SKM-1 (cell line): ENCODE measurements around the gene OR2J1.
A peak's percentile ranks its signal among the peaks of the same experiment; 100 is the strongest.
"Not testable (repeated sequence)": the region's sequence is repeated elsewhere in the genome, so short reads cannot be mapped to it uniquely, and the experiment has no call there.

ENCODE experiments used
- DNase-seq: peaks from one replicate; lab custom pipeline; 2025; ENCODE audit not compliant: unreplicated experiment; lab: John Stamatoyannopoulos, UW

The OR2J1 gene

DNA sequence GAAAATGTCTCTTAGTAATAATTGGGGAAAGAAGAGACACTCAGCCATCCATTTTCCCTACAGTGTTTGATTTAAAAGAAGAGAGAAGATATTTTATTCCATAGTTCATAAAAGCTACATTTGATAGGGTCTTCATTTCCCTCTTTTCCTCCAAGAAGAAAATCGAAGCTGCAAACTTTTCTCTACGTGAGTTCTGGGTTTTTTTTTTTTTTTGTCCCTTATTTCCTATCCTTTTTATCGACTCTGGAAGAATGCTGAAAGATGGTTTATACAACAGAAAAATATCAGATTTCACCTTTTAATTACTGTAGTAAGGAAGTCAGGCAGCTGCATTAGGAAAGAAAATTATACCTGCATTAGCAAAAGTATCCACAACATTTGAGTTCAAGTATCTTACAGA is at the start of gene OR2J1:
OR2J1 (plus strand) TSS at position 301 of the 400 bp plus-strand sequence. CDS start 1,453 bp downstream, outside the sequence.
- DNase-seq, result no peak

DNA sequence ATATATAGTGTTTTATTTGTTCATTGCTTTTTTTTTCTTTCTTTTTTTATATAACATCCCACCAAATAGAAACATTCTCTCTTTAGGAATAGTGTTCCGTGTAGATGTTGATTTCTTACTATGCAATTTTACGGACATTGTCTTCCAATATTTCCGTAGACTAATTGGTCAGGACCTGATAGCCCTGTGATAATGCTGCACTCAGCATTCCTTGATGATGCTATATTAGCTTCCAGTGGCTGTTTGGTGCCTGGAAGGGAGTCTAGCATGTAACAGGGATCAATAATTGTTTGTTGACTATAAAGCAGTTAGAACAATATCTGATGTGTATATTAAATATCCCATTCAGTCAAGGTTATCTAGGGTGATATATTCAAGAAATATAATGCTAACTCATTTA is 47.6 kb upstream of the OR2J1 start:
- no peak for DNase-seq

DNA sequence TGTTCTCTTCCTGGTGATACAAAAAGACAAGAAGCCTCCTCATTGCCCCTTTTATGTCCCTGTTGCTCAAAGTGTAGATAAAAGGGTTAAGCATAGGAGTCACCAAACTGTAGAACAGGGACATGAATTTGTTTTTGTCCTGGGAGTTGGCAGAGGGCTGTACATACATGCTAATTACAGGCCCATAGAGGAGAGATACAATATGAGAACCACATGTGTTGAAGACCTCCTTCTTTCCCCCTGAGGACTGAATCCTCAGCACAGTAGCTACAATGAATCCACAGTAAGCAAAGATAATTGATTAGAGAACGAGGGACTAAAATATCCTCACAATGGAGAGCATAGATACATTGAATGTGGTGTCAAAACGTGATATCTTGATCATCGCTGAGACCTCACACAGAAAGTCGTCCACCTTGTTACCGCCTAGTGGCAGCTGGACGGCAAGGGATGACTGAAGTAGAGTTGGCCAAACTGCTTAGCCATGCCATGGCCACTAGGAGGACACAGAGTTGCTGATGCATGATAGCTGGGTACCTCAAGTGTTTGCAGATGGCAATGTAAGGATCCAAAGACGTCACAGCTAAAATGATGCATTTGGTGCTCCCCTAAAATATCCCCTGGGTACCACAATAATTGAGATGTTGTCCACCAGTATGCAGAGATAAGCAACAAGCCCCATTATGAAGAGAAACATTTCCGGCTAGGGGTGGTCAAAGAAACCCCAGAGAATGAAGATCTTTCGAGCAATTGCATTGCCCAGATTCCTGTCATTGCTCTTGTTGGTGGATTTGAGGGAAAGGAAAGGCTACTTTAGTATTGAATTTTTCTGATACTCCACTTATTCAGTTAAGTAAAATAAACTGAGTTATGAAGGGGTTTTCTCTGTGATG is 27.2 kb upstream of the OR2J1 start:
- DNase-seq, result peak; percentile 39

DNA sequence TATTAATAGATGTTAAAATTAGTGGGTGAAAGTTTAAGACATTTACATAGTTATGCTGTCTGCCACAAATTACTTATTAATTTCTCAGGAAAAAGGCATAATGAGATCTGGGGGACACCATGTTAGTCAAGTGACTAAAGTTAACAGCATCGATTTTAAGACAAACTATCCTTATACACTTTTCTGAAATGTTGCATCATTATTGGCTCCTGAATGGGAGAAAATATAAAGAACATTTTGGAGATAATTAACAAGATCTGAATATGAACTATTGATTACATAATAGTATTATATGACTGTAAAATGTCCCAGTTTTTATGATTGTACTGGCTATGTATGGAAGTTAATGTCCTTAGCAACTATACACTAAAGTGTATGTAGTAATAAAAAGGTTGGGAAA is 20.1 kb upstream of the OR2J1 start:
- DNase-seq, result no peak

DNA sequence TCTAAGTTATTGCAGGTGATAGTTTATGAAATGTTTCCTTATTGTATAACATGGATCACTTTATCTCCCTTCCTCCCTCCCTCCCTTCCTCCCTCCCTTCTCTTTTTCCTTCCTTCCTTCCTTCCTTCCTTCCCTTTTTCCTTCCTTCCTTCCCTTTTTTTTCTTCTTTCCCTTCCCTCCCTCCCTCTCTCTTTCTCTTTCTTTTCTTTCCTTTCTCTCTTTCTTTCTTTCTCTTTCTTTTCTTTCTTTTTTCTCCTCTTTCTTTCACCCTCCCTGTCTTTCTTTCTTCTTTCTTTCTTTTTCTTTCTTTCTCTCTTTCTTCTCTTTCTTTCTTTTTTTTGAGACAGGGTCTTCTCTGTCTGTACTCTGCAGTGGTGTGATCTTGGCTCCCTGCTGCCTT is 18.0 kb upstream of the OR2J1 start:
- DNase-seq, result no peak

DNA sequence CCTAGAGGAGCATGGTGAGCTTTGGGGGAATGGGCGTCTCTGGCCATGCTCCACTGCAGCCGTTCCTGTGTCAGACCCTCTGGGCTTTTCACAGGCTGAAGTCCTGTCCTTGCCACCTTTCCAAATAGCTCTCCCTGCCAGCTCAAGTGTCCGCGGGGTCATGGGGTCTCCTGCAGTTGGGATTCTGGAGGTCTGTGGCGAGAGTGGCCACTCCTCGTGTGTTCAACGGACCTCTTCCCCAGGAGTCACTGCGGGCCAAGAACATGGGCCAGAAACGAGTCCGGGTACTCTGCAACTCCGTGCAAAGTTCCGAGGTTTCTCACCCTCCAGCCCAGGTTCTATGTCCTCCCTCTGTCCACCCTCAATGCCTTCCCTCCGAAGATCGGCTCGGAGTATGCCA is 16.8 kb upstream of the OR2J1 start:
- DNase-seq, result no peak

DNA sequence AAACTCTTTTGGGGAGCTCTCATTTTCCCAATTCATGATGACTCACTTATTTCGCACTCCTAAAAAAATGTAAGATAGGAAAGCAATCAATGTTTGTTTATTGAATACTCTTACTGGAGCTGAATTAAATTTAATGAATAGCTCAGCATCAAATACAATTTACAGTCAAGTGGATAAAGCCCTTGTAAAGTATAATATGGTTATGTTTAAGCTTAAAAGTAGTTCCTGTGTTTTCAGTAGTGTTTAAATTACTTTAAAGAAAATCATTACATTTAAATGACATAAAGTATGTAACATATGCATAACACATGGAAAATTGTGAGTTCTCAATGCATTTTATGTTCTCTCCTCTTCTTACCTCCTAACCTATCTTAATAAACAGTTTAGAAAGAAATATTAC is 12.1 kb upstream of the OR2J1 start, which contains the start of gene OR2B3:
OR2B3 (minus strand) TSS at position 101 of the 400 bp plus-strand sequence; CDS start at position 36, 65 bp downstream.
- no peak for DNase-seq

DNA sequence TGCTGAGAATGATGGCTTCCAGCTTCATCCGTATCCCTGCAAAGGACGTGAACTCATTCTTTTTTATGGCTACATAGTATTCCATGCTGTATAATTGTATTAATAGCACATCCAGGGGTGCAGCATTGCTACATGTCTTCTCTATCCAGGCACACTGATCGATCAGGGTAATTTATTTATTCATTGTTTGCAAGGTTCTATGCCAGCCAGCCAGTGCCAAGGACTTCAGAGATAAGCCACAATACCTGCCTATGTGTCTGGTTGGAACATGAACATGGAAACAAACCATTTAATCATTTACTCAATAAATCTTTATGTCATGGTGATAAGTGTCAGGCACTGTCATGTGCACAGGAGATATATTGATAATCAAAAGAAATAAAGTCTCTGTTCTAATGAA is 6.3 kb upstream of the OR2J1 start:
- no peak for DNase-seq

DNA sequence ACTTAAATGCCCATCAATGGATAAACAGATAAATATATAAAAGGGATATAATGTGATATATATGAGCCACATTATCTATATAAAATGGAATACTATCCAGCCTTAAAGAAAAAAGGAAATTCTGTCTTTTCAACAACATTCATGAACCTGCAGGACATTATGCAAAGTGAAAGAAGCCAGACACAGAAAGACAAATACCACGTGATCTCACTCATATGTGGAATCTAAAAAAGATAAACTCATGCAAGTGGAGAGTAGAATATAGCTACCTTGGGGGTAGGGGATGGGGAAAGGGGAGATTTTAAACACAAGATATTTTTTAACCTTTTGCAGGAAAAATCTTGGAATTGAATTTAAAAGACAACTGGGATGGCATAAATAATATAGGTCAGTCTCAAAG is 1.5 kb upstream of the OR2J1 start:
- no peak for DNase-seq

DNA sequence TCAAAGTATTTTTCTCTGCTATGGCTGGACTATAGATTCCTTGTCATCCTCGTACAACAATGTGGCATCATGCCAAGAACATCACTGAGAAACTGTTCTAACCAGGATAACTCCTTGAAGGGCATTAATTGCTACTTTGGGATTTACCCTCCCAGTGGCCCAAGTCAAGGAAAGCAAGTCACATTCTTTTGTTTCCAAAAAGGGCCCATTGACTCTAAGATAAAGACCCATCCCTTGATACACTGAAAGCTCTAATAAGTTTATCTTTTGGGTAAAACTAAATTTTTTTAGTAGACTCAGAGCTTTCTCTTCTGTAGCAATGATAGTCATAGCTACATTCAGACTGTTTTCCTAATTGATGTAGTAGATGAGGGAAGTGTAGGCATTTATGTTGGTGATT is 8.5 kb downstream of the OR2J1 start, which contains the start of gene OR2J3:
OR2J3 (plus strand) TSS at position 301 of the 400 bp plus-strand sequence. CDS start 3,833 bp downstream, outside the sequence.
- no peak for DNase-seq

DNA sequence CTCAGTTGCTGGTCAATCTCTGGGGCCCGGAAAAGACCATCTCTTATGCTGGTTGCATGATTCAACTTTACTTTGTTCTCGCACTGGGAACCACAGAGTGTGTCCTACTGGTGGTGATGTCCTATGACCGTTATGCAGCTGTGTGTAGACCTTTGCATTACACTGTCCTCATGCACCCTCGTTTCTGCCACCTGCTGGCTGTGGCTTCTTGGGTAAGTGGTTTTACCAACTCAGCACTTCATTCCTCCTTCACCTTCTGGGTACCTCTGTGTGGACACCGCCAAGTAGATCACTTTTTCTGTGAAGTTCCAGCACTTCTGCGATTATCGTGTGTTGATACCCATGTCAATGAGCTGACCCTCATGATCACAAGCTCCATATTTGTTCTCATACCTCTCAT is 12.8 kb downstream of the OR2J1 start:
- no peak for DNase-seq

DNA sequence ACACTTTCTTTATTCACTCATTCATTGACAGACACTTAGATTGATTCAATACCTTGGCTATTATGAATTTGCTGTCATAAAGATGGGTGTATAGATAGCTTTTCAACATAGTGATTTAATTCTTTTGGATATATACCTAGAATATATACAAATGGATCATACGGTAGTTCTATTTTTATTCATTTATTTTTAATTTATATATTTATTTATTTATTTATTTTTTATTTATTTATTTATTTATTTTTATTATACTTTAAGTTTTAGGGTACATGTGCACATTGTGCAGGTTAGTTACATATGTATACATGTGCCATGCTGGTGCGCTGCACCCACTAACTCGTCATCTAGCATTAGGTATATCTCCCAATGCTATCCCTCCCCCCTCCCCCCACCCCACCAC is 15.7 kb downstream of the OR2J1 start:
- DNase-seq, result not testable (repeated sequence)

DNA sequence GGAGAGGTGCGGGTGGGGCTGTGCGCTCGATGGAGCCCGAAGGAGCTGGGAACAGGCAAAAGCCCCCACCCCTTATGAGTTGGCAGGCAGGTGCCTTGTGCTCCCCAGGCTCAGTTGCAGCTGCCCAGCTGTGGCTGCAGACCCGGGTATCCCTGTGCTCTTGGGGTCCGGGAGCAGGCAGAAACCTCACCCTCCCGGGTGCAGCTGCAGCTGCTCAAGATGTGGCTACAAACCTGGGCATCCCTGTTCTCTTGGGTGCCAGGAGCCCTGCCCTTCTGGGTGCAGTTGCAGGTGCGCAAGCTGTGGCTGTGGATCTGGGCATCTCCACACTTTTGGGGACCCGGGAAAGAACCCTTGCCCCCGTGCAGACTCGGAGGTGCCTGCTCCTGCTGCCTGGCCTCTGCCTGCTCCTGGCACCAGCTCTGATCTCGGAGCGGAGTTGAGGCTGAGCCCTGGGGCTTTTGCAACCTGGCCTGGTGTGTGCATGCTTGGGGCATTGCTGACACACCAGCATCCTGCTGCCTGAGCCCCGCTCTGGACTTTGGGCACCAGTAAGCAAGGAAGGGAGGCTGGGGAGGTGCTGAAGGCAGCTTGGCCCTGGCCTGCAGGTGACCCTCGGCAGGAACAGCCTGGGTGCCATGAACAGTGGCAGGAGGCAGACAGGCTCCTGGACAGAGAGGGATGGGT is 30.2 kb downstream of the OR2J1 start:
- no peak for DNase-seq

DNA sequence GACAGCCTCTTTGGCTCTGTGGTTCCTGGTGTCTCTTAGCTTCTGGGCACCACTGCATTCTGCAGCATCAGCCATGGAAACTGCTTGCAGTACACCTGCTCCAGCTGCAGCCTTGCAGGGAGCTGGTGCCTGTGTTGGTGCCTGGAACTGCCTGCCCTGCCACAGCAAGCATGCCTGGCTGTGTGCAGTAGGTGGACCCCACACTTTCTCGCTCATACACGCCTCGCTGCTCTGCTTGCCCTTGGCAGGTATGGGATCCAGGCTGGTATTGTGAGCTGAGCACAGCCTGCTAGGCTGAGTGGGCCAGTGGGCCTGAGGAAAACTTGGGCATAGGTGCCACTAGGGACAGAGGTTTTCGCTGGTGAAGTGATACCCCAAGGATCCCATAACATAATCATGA is 31.4 kb downstream of the OR2J1 start:
- no peak for DNase-seq

DNA sequence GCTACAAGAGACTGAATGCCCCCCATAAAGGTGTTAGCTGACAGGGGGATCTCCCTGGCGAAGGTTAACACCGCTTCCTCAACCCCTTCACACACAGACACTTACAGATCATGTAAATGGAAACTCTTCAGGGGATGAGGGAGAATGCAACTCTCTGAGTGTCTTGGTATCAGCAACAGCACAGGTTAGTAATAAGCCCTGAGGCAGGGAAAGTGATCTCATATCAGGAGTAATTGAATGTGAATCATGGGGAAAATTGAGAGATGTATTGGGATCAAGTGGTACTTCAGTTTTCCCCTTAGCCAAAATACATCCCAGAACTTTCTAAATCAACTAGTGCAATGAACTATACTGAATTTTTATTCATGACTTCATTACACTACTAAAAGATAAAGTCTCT is 32.4 kb downstream of the OR2J1 start:
- no peak for DNase-seq

DNA sequence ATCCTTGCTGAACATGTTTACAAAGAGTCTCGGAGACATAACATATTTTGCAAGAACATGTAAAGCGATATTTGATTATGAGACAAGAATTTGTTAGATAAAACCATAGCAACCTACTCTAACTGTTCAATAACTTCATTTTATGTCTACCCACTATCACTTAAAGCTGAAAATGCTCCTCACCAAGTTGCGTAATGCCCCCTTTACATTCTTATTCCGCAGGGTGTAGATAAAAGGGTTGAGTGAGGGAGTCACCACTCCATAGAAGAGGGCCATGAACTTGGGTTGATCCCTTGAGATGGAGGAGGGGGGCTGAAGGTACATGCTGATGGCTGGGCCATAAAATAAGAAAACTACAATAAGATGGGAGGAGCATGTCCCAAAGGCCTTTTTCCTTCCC is 38.4 kb downstream of the OR2J1 start:
- no peak for DNase-seq

DNA sequence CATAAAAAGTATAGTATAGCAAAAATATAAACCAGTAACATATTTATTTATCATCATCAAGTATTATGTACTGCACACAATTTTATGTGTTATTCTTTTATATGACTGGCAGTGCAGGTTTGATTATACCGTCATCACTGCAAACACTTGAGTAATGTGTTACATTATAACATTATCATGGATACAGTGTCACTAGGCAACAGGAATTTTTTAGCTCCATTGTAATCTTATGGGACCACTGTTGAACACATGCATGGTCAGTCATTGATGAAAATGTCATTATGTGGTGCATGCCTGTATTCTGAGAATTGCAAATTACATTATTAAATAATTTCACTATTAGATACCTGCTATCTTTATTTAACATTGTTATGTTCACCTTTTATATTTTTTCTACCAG is 42.3 kb downstream of the OR2J1 start:
- no peak for DNase-seq

DNA sequence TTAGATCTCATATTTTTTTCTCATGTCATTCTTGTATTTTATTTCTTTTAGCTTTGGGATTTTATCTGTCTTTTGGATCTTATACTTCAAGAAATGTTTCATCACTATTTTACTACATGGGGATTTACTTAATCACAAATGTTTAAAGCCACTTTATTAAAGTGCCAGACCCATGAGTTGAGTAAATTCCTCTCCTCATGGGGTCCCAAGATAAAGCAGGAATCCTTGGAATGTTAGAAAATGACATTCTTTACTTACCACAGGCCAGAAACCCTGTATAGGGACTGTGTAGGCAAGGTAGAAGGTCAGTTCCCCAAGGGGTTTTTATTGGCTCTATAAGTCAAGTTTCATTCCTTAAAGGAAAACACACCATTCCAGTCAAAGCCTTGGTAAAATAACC is 43.0 kb downstream of the OR2J1 start:
- no peak for DNase-seq

DNA sequence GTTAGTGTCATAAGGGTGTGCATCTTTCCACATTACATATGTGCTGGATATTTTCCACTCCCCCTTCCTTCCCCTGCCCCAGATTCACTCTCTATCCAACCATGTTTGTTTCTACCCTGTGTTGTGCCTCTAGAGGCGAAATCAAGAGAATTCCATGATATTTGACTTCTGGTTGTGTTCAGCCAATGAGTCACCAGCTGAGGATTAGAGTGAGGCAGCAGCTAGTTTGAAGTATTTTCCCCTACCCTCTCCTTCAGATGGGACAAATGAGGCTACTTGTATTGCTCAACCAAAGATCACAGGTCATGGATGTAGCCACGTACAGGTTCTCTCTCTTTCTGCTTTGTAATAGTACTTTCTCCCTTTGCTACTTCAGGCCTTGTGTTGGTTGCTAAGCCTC is 46.9 kb downstream of the OR2J1 start:
- no peak for DNase-seq

DNA sequence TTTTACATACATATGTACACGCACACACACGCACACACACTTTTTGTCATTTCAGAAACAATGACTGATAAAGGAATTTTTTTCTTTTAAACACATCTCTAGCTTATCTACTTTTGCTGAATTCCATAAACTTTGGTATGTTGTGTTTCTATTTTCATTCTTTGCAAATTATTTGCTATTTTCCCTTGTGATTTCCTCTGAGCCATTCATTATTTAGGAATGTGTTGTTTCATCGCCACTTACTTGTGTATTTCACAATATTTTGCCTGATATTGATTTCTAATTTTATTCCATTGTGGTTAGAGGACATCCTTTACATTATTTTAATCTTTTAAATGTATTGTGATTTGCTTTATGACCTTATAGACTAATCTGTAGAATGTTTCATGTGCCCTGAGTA is 47.8 kb downstream of the OR2J1 start:
- DNase-seq, result no peak

DNA sequence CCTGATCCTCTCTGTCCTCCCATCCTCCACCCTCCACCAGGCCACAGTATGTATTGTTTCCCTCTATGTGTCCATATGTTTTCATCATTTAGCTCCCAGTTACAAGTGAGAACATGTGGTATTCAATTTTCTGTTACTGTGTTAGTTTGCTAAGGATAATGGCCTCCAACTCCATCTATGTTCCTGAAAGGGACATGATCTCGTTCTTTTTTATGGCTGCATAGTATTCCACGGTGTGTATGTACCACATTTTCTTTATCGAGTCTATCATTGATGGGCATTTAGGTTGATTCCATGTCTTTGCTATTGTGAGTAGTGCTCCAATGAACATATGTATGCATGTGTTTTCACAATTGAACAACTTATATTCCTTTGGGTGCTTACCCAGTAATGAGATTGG is 50.2 kb downstream of the OR2J1 start:
- not testable (repeated sequence) for DNase-seq
